HG02870 (cell line): ENCODE data around the gene PTGER1.

Source experiments
- ATAC-seq: cut with Tn5 transposase; IDR thresholded peaks from one replicate; pipeline ENCODE4 v1.9.1; 2021; ENCODE audit warnings: mild to moderate bottlenecking, moderate library complexity; ENCODE audit not compliant: unreplicated experiment

The PTGER1 gene

DNA sequence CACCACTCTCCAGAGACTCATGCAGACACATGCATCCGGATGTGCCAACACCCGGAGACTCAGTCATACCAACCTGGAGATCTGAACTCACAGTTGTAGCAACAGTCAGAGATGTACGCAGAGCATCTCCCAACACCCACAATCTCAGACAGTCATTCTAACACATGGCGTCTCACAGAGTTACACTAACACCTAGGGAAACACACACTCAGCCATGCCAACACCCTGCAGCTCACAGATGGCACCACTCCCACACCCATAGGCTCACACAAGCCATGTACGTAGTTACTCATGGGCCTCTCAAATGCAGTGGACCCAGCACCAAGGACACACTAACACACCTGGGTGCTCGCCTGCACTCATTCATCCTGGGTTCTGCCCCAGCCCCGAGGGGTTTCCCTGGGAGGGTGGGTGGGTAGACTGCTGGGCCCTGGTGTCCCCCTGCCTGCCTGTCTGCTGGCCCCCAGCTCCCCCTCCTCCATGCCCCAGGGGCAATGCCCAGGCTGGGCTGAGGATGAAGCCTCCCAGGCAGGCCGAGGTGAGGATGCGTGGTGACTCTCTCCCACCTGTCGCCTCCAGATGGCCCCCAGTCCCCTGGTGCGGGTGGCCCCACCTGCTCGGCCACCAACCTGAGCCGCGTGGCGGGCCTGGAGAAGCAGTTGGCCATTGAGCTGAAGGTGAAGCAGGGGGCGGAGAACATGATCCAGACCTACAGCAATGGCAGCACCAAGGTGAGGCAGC is 32.1 kb downstream of the PTGER1 start:
- ATAC-seq: no peak

DNA sequence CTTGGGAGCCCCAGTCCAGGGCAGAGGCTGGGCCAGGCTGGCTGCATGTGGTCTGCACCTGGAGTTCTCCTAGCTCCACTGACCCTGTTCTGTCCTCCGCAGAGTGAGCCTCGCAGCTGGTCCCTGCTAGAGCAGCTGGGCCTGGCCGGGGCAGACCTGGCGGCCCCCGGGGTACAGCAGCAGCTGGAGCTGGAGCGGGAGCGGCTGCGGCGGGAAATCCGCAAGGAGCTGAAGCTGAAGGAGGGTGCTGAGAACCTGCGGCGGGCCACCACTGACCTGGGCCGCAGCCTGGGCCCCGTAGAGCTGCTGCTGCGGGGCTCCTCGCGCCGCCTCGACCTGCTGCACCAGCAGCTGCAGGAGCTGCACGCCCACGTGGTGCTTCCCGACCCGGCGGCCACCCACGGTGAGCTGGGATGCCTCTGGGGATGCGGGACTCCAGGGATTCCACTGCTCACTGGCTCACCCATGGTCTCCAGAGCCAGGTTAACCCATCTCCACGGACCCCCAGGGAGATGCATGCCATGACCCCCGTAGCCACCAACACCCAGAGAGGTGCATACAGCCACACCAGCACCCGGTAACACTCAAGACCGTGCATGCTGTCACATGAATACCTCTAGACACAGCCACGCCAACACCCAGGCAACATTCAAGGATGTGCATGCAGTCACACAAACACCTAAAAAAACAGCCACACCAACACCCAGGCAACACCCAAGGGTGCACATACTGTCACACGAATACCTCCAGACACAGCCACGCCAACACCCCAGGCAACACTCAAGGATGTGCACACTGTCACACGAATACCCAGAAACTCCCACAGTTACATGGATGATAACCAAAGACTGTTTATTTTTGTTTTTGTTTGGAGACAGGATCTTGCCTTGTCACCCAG is 33.9 kb downstream of the PTGER1 start:
- no peak for ATAC-seq

DNA sequence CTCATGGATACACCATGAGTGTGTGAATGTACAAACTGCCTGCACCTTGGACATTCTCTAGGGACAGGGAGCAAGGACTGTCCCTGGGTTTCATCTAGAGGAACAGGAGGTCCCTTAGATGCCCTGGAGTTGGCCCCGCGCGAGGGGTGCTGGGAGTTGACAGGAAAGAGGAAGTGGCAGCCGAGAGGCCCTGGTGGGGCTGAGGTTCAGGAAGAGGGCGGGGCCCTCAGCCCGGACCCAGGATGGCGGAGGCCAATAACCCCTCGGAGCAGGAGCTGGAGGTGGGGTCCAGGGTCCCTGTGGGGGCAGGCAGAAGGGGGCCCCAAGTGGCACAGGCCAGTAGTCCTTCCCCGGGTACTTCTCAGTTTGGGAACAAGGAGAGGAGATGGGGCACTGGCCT is 35.1 kb downstream of the PTGER1 start:
- peak; percentile 71 for ATAC-seq

DNA sequence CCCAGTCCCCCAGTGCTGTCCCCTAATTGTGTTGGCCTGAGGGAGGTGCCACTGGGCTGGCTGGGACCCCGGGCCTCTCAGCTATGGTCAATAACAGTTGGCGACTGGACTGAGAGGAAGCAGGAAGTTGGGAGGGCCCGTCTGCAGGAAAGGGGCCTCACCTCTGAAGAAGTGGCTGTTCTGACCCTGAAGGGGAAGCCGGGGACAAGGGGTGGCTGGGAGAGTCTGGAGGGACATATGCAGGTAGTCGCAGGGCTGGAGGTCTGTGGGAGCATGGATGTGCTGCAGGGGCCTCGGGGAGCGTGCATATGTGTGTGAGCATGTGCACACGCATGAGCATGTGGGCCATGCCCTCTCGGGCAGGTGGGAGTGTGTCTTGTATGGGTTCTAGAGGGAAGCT is 36.1 kb downstream of the PTGER1 start:
- no peak for ATAC-seq

DNA sequence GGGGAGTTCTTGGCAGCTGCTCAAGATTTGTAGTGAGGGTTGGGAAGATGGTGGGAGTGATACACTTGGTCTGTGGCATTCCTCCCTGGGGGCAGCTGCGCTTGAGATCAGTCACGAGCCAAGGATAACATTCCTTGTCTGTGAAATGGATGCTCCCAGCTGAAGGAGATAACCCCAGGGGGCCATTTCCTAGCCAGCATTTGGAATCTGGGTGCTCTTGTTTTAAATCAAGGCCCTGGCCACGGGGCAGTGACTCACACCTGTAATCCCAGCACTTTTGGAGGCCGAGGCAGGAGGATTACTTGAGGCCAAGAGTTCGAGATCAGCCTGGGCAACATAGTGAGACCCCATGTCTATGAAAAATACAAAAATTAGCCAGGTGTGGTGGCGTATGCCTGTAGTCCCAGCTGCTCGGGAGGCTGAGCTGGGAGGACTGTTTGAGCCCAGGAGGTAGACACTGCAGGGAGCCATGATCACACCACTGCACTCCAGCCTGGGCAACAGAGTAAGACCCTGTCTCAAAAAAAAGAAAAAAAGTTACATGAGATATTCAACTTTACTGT is 37.5 kb downstream of the PTGER1 start:
- no peak for ATAC-seq

DNA sequence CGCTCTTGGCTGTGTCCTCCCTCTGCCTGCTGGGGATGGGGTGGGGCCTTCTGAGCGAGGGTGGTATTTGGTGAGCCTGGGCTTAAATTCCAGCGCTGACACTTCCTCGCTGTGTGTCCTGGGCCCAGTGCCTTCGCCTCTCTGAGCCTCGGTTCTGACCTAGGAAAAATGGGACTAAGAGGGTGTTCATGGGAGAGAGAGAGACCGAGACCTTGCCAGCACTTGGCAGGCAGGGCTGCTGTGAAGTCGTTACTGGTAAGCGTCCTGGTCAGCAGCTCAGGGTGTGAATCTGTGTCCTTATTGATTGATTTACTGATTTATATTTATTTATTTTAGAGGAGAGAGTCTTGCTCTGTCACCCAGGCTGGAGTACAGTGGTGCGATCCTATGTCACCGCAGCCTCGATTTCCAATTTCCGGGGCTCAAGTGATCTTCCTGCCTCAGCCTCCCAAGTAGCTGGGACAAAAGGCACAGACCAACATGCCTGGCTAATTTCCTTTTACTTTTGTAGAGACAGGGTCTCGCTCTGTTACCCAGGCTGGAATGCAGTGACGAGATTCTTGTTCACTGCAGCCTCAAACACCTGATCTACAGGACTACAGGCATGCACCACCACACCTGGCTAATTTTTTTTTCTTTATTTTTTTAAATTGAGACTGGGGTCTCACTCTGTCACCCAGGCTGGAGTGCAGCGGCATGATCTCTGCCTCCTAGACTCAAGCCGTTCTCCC is 39.7 kb downstream of the PTGER1 start:
- no peak for ATAC-seq

DNA sequence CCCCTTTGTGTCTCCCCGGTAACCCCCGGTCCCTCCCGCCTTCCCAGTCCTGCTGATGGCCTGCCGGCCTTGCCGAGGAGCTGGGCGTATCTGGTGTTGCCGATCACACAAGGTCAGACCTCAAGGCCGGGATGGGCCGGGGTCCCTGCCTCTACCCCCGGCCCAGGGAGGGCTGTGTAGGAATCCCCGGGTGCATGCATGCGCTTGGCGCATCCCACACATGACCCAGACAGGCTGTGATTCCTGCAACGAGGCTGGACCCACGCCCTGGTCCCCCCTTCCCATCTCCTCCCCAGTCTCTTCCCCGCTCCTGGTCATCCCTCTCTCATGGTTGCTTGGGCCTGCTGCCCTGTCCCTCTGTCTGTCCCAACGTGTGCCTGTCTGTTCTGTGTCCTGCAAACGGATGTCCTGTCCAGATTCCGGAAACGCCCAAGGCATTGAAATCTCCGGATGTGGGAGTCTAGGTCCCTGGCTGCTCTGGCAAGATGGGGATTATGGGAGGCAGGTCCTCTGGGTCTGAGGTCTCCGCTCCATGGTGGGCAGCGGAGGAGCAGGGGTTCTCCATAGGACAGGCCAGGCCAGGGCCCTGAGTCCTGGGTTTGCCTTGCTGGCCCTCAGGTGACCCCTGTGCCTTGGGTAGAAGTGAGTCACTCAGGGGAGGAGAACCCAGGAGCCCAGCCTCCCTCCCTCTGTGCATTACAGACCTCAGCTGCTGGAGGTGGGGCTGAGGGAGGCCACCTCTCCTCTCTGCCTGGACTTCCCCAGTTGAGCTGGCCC is 40.4 kb downstream of the PTGER1 start:
- no peak for ATAC-seq

DNA sequence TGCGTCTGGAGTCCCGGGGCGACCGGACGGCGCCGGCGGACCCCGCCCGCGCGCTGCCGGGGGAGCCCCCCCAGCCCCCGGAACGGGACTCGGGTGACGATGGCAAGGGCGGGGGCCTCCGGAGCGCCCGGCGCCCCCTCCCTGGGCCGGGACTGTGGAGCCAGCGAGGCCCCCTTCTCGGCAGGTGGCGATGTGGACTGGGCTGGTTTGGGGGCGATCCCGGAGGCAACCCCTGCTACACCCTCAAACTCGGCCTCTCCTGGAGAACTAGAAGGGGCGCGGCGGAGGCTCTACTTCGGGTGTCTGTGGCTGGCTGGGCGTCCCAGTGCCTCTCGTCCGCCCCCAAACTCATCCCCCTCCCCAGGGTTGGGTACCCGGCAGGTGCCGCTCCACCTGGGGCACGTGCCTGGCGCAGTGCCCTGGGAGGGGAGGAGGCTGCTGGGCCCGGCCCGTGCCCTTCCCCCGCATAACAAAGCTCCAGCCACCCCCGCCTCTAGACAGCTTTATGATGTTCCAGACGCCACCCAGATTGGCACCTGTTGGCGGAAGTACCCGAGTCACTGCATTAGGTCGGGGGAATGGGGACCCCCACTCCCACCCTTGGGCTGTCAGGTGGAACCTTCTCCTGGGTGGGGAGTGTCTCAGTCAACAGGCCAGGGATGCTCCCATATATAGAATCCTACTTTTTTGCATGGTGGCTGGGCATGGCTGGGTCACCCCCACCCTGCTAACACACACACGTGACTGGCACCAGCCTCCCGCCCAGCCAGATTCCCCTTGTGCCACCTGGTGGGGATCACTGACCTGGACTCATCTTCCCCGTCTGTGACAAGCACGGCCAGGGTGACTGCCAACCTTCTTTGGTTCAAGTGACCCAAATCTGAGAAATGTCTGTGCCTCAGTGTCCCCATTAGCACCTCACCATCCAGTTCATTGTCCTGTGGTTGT is 41.3 kb downstream of the PTGER1 start:
- ATAC-seq: no peak

DNA sequence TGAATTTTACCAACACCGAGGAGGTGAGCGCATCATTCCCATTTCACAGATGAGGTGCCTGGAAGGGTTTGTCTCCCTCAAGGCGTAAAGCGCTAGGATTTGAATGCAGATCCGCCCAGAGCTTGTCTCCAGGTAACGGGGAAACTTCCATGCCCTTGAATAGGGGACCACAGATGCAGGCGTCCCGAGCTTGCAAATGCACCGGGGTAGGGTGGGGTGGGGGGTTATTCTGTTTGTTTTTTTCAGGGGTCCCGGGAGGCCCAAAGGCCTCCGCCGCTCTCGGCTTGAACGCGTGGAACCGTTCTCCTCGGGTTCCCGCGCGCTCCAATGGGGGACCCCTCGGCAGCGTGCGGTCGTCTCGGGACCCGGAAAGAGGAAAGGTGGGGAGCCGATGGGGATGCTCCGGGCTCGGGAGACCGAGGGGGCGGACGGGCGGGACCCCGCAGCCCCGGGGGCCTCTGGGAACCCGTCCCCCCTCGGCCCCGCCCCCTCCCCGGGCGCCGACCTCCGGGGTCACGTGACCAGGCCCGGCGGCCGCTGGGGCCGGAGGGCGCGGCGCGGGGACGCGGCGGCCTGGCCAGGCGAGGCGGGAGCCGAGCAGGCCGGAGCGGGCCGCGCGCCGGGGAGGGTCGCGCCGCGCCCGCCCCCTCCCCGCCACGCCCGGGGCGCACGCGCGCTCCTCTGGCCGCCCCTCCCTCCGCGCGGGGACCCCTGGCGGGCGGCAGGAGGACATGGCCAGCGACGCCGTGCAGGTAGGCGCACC is 42.2 kb downstream of the PTGER1 start, which contains the start of gene PKN1:
TSS of gene PKN1 (plus strand) at position 516 of the 763 bp plus-strand sequence. CDS start at position 732, 216 bp downstream.
- no peak for ATAC-seq

DNA sequence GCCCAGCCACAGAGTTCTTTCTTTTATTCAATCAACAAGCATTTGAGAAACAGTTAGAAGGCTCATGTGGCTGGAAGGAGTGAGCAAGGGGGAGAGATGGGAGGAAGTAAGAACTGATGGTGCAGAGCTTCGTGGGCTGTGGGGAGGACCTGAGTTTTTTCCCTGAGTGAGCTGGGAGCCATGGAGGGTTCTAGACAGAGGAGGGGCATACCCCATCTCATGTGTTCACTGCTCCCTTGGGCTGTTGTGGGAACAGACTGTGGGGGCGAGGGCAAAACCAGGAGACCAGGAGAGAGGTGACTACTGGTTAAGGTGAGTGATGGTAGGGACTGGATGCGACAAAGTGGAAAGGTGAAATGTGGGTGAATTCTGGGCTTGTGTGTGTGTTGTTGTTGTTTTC is 44.4 kb downstream of the PTGER1 start:
- ATAC-seq: no peak

DNA sequence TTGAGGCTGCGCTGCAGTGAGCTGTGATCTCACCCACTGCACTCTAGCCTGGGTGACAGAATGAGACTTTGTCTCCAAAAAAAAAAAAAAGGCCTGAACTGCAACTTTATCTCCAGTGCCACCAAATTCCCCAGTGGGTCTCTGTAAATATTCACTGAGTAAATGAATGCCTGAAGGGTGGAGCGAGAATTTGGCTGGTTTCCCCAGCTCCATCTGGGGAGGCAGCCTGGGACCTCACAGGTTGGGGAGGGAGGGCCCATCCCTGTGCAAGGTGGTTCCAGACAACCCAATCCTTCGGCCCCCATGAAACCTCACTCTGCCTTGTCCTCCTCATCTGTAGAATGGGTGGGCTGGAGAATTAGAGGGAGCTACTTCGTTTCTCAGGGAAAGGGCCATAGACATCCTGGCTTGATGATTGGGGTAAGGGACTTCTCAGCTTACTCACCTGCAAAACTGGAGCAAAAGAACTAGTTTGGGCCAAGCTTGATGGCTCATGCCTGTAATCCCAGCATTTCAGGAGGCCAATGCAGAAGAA is 46.2 kb downstream of the PTGER1 start:
- no peak for ATAC-seq

DNA sequence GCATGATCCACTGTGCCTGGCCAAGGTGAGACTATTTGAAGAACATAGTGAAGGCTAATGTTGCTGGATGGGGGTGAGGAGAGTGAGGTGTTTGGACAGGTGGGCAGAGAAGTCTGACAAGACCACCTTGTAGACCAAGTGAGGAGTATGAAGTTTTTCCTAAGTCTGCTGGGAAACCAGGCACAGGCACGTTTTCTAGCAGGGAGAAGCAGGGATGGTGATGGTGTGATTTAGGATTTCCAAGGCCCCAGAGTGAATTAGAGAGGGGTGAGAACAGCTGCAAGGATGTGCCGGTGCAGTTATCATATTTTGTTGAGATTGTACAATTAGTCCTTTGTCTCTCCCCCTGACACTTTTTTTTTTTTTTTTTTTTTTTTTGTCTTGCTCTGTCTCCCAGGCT is 47.7 kb downstream of the PTGER1 start:
- ATAC-seq: no peak

DNA sequence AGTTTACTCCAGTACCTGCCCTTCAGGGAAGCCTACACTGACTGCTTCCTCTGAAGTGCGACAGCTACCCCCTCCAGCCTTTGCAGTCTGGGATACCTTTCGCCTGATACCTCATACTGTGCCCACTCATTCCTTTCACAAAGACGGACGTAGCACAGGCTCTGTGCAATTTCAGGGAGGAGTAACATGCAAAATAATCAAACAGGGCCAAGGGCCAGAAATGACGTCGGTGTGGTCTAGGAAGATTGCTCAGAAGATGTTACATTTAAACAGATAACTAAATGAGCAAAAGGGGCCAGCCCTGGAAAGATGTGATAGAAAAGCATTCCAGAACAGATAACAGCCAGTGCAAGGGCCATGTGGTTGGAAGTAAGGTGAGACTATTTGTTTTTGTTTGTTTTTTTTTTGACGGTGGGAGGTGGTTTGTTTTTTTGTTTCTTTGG is 49.4 kb downstream of the PTGER1 start:
- no peak for ATAC-seq
